ENCODE results near the gene LTA. TPM values are rescaled to one million over a fixed set of nuclear protein-coding genes. Genes with fewer than 3 reads are reported as not detected.

The LTA gene
- total RNA-seq, 1 donor from 2014 or later: not detected

GRCh38 chr6:31534521-31535040 is 37.5 kb upstream of the LTA start:
- no peak overlapping the region for H3K4me3 ChIP-seq (ENCODE audit: low read depth, low read length)
- no peak for DNase-seq (ENCODE audit: low read depth)
- TF ChIP-seq, protein P1, sequence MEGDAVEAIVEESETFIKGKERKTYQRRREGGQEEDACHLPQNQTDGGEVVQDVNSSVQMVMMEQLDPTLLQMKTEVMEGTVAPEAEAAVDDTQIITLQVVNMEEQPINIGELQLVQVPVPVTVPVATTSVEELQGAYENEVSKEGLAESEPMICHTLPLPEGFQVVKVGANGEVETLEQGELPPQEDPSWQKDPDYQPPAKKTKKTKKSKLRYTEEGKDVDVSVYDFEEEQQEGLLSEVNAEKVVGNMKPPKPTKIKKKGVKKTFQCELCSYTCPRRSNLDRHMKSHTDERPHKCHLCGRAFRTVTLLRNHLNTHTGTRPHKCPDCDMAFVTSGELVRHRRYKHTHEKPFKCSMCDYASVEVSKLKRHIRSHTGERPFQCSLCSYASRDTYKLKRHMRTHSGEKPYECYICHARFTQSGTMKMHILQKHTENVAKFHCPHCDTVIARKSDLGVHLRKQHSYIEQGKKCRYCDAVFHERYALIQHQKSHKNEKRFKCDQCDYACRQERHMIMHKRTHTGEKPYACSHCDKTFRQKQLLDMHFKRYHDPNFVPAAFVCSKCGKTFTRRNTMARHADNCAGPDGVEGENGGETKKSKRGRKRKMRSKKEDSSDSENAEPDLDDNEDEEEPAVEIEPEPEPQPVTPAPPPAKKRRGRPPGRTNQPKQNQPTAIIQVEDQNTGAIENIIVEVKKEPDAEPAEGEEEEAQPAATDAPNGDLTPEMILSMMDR (conservative IDR thresholded peaks at IDR 0.05; ENCODE audit: low read depth, low read length): no peak

GRCh38 chr6:31535538-31536324 is 36.4 kb upstream of the LTA start:
- TF ChIP-seq, protein P1 (conservative IDR thresholded peaks at IDR 0.05; ENCODE audit: low read depth, low read length): no peak

DNA sequence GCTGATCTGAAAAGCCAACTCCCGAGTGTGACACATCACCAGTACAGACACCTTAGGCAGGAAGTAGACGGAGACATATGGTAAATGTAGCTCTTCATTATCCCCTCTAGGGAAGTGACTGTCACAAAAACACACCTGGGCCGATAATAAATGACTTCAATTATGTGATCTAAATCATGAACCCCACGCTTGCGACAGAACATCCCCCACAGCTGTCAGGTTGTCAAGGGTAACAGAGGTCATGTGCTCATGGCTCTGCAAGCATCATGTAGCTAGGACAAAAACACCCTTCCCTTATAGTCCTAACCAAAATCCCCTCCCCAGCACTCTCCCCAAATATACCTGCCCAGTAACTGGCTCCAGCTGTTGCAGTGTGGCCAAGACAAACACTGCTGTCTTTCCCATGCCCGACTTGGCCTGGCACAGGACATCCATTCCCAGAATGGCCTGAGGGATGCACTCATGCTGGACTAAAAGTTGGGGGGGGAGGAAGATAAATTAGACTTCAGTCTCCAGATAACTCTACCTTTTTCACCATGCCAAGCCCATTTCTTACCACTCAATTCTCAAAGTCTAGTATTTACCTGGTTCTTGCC is 33.2 kb upstream of the LTA start:
- DNase-seq (ENCODE audit: low read depth): no peak
- TF ChIP-seq, protein P1 (conservative IDR thresholded peaks at IDR 0.05; ENCODE audit: low read depth, low read length): no peak
- H3K4me3 ChIP-seq (ENCODE audit: low read depth, low read length): peak overlapping the region; percentile 84

More at GRCh38 chr6:31535538-31536324, 36.4 kb upstream of the LTA start:
- no peak overlapping the region for H3K4me3 ChIP-seq (ENCODE audit: low read depth, low read length)
- no peak for DNase-seq (ENCODE audit: low read depth)

GRCh38 chr6:31540640-31541039 is 31.4 kb upstream of the LTA start:
- DNase-seq (ENCODE audit: low read depth): no peak
- TF ChIP-seq, protein P1 (conservative IDR thresholded peaks at IDR 0.05; ENCODE audit: low read depth, low read length): no peak
- H3K4me3 ChIP-seq (ENCODE audit: low read depth, low read length): peak overlapping the region; percentile 84

DNA sequence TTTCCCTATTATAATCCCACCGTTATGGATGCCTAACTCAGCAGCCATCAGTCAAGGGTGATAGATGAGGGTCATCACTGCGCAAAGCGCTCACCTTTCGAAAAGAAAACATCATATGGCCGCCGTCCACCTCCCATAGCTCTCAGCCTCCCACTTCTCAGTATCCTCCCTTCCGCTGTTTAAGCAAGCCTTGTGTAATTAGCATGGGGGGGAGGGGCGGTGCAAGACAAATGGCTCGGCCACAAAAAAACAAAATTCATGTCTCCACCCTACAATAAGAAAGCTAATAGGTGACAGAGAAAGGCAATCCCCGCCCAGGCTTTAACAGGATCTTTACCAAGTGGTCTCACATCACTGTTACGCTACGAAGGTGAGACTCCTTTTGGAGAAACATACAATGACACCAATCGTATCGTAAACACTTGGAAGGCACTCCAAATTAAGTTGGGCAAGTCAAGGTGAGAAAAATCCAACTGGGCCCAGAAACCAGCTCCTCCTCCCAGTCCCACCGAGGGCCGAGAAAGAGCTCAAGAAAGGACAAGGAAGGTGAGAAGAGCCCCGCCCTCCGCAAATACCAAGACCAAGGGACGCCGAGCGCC is 30.9 kb upstream of the LTA start:
- TF ChIP-seq, protein P1 (conservative IDR thresholded peaks at IDR 0.05; ENCODE audit: low read depth, low read length): no peak
- DNase-seq (ENCODE audit: low read depth): no peak
- H3K4me3 ChIP-seq (ENCODE audit: low read depth, low read length): peak overlapping the region; percentile 84

DNA sequence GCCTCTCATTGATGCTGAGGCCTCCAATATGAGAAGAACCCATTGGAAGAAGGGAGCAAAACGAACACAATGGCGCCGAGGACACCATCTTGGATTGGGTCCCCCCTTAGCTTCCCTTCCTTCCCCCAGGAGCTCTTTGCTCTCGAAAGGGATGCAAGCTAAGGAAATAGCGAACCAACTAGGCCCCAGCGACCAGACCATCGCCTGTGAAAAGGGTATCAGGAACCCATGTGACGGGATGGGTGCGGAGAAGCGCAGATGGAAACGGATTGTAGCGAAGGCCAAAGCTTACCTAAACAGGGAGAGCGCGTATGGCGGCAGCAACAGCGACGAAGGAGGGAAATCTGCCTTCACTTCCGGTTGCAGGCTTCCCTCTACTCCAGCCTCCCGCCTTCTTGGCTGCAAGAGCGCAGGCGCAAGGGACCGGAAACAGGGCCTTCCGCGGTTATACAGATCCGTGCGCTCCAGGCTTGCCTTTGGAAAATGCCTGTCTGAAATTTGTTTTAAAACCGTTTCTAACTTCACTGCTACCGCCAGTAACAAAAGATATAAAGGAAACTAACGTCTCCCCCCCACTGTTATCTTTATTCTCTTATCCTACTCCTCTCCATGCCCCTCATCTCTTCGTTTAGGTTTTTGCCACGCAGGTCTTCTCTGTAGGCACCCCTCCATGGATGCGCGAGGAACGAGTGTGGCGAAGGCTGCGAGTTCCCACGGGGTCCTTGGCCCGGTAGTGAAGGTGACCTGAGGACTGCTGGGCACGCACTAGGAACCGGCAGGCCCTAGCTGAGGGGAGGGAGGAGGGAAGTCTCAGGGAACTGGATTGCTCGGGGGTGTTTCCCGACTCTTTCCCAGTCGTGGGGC is 30.2 kb upstream of the LTA start, which contains the start of gene DDX39B:
Gene DDX39B, minus strand, starts transcription at position 346 of the 864 bp plus-strand sequence. CDS start 1,471 bp downstream, outside the sequence.
- TF ChIP-seq, protein P1 (conservative IDR thresholded peaks at IDR 0.05; ENCODE audit: low read depth, low read length): no peak
- DNase-seq (ENCODE audit: low read depth): peak; percentile 83
- H3K4me3 ChIP-seq (ENCODE audit: low read depth, low read length): peak within 1 kb of the TSS; percentile 84

All from epithelial cell of proximal tubule (primary cell).